Measurements from ENCODE around the gene EFR3B.
"Not testable (repeated sequence)": the region's sequence is repeated elsewhere in the genome, so short reads cannot be mapped to it uniquely, and the experiment has no call there.

Gene EFR3B

DNA sequence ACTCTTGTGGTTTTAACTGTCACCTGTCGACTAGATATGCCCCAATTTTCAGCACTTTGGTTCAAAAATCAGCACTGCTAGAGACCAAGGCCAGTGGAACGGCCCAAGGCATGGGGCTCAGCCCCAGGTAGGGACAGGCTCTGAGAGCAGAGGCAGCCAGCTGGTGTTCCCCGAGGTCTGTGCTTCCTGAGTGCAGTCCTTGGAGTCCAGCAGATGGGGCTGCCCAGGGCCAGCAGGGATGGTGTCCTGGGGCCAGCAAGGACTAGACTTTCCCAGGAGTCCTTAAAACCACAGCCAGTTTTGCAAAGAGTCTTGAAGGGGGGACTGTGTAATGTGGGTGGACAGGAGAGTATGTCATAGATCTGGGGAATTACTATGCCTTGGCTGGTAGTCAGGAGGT, 70.2 kb downstream of the EFR3B start:
- DNase-seq, result no peak

DNA sequence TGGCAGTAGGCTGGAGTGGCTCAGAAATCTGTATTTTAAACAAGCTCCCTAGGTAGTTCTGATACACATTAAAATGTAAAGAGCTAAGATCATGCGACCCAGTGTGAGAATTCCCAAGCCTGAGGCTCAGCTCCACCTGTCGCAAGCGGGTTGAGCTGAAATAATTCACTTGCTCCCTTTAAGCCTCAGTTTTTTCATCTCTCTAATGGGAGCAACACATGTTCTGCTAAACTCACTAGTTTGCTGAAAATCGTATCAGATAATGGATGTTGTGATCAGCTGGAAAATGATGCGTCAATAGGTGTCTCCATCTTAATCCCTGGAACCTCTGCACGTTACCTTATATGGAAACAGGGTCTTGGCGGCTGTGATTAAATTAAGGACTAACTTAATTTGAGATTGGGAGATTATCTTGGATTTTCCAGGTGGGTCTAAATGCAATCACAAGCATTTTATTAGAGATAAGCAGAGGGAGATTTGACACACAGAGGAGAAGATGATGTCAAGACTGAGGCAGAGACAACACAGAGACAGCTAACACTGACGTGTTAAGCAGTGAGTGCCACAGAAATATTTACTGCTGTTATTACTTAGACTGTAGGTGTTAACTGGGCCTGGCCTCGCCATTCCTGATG, 73.5 kb downstream of the EFR3B start:
- DNase-seq, result no peak

DNA sequence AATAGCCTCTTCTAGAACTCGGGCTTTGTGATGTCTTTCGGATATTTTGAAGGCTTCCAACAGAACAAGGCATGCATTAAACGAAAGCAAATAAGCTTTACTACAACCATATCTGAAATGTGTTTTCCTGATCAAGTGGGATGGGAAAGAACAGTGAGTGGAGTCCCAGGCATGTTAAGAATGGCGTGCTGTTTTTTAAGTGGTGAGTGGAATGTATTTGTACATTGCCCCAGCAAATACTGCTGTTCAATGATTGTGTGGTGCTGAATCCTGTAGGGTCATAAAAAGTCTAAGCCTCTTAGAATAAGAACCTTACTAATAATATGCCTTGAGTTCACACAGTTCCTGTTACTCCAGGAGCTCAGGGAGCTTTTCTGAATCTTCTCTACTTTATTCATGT, 74.0 kb downstream of the EFR3B start:
- no peak for DNase-seq

DNA sequence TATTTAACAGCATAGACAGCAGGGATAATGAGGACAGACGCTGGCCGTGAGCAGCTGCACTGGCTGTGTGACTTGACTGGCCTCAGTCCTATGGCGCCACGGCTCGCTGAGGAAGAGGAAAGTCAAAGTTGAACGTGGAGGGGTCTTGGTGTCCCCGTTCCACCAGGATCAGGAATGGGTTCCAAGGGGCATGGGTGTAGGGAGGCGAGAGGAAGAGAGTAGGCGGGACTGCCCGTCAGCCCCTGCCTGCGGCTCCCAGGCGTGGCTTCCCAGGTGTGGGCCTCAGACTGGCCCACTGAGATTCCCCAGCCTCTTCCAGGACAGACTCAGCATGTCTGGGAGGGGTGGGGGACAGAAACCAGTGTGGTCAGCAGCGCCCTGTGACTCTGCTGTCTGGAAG, 75.1 kb downstream of the EFR3B start:
- DNase-seq, result no peak

DNA sequence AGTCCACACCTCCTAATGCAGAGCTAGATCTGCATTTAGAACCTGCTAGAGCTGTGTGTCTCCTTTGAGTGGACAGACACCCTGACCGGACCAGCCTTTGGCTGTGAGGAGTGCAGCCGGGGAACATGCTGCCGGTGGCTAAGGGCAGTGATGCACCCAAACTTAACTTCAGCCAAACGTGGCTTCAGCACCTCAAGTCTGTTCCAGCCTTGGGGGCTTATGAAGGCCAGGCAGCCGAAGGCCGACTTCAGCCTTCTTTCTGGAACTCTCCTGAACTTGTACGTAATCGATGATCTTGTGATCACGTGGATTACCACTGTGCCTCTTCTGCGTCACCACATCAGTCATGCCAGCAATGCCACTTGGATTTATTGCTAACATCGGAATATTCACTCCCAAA, 77.4 kb downstream of the EFR3B start:
- no peak for DNase-seq

DNA sequence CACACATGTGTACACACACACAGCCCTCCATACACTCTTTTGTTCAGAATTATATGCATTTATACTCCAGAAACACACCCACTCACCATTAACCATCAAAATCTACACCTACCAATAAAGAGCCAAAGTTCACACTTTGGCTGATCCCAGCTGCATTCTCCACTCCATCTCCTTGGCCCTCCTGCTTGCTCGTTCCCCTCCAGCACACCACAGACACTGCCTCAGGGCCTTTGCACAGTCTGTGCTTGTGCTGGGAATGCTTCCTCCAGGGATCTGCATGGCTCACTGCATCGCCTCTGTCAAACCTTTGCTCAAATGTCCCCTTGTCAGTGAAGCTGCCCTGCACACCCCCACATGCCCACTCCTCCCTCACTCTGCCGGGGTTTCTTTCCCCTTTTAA, 80.5 kb downstream of the EFR3B start:
- DNase-seq, result no peak

DNA sequence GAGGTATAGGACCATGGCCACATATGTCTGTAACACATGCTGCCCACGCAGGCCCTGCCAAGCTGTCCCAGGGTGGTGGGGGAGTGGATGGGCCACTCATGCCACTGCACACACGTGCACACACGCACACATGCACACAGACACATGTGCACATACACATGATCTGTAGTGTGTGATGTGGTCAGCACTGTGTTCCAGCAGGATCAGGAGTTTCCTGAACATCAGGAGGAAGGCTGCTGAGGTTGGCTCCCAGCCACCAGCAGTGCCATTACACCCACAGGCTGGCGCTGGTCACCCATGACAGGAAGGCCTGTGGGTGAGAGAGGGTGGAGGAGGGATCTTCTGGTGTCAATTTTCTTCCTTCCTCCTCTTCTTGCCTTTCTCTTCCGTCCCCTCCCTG, 81.8 kb downstream of the EFR3B start:
- DNase-seq, result no peak

DNA sequence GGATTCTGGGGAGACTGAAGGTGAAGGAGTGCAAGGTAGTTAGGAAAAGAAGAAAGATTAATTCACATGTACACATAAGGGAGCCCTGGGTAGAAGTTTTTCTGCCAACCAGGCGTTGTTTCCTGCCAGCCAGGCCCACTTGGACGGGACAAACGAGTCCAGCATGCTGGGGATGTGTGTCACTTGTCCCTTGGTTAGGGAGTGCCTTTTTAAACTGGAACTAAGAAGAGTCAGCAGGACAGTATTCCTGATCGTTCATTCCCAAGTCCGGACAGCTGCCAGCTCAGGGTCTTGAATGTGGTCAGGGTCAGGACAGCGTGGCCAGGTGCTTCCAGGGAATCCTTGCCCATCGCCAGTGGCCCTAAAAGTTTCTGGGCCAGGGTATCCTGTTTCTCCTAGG, 83.3 kb downstream of the EFR3B start:
- DNase-seq, result no peak

DNA sequence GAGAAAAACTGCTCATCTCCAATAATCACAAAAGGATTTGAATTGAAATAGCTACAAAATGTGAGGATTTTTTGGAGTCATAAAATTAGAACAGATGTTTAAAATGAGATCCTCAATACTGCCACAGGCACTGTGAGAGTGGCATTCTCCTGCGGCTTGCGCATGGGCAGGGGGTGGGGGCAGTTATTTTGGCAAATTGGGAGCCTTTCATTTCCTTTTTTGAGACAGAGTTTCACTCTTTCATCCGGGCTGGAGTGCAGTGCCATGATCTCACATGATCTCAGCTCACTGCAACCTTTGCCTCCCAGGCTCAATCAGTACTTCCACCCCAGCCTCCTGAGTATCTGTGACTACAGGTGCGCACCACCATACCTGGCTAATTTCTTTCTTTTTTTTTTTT, 84.1 kb downstream of the EFR3B start:
- DNase-seq, result no peak

DNA sequence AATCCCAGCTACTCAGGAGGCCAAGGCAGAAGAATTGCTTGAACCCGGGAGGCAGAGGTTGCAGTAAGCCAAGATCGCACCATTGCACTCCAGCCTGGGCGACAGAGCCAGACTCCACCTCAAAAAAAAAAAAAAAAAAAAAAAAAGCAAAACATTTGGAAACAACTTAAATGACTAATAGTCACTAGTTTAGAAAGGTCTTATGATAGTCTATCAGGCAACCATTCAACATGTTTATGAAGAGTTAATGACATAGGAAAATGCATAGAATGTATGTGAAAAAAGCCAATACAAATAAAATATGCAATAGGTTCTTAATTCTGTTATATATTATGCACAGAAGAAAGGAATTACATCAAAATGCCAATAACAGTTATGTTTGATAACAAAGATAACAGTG, 85.2 kb downstream of the EFR3B start:
- not testable (repeated sequence) for DNase-seq

DNA sequence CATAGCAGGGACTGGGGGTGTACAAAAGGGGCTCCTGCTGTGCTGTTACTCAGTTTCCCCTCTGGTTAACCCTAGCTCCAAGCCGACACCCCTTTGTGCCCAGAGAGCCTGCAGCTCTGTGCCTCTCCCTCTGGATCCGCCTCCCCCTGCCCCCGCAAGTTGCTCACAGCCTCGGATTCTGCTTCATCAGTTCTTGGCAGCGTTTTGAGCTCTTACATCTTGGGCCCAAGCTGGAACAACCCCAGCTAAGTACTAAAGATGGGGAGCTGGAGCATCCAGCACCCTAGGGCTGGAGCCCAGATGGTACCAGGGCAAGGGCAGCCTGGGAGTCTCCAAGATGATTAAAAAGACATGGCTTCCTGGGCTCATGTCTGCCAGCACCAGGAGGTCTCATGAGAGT, 85.8 kb downstream of the EFR3B start:
- DNase-seq, result no peak

DNA sequence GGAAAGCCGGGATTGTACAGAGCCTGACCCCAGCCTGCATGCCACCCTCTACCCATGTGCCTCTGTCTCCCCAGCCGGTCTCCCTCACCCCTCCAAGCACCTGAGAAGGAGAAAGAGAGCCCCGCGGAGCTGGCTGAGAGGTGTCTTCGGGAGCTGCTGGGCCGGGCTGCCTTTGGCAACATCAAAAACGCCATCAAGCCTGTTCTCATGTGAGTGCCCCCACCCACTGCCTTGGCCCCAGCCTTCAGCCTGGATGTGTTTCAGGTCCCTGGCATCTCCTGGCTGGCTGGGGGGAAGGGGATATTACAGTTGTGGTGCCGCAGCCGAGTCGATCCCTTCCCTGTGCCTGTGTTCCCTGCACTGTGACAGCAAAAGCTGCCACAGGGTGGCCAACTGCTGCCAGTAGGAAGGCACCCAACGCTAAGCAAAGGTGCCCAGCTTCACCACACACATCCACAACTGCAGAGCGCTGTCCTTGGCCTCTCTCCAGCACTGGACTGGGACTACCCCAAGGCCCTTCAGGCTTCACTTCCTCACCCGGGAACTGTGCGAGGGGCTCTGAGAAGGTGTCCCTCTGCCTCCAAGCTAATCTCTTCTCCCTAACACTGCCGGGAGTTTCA, 88.1 kb downstream of the EFR3B start:
- DNase-seq, result no peak

DNA sequence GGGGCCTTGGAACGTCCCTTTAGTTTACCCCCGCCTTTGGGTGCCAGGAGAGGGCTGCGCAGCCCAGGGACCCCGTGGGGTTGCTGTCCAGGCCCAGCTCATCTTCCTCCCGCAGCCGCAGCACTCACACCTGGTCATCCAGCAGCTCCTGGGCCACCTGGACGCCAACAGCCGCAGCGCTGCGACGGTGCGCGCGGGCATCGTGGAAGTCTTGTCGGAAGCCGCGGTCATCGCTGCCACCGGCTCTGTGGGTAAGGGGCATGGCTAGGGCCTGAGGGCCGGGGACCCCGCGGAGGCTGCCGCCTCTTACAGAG, 89.3 kb downstream of the EFR3B start:
- no peak for DNase-seq

DNA sequence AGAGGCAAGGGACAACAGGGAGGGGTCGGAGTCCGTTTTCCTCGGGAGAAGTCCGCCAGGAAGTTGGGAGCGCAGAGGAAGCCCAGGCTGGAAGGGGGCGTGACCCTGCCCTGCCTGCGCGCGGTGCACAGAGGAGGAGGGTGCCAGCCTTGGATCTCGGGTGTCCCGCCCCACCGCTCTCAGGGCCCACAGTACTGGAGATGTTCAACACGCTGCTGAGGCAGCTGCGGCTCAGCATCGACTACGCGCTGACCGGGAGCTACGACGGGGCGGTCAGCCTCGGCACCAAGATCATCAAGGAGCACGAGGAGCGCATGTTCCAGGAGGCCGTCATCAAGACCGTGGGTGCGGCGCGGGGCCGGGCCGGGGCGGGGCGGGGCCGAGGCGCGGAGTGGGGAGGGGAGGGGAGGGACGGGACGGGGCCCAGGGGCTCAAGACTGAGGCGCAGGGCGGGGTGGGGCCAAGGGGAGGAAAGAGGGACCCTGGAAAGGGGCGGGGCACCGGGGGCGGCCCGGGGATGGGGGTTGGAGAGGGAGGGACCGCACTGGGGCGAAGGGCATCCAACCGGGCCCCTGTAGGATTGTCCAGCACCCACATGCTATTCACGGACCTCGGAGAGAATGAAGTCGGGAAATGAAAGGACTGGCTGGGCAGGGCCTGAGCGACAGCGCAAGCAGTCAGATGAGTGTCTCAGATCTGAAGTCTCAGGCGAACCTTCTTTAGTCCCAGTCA, 89.9 kb downstream of the EFR3B start:
- DNase-seq, result no peak

DNA sequence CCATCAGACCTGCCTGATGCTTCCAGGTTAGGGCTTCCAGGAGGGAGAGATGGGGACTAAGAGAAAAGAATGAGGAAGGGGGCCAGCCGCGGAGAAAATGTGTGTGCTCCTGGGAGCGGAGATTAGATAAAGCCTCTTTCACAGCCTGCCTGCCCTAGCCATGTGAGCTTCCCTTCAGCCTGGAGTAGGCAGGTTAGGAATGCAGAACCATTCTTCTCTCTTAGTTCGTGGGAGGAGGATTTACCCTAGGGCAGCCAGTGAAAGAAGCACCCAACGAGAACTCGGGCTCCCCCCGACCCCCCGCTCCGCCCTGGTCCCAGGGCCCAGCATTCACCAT, 90.4 kb downstream of the EFR3B start:
- no peak for DNase-seq

DNA sequence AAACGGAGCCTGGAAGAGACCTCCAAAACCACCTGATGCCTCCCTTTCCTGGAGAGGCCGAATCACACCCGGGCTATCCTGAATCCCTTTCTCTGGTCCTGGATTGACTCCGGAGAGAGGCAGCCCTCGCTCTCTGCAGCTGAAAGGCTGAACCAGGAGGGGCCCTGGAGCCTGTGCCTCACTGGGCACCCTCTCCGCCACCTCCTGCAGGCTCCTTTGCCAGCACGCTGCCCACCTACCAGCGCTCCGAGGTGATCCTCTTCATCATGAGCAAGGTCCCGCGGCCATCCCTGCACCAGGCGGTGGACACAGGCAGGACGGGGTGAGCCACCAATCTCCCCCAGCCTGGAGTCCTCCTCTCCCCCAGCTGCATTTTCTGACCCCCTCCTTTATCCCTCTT, 90.8 kb downstream of the EFR3B start:
- DNase-seq, result no peak

DNA sequence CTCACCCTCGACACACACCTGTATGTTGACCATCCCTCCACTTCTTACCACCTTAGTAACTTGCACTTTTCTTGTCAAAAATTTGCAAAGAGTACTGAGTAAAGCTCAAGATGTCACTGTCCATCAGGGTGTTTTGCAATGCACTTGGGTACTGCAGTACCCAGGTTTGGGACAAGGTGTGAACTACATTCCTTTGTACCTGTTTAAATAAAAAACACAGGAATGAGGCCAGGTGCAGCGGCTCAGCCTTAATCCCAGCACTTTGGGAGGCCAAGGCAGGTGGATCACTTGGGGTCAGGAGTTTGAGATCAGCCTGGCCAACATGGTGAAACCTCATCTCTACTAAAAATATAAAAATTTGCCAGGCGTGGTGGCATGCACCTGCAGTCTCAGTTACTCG, 98.7 kb downstream of the EFR3B start:
- not testable (repeated sequence) for DNase-seq

DNA sequence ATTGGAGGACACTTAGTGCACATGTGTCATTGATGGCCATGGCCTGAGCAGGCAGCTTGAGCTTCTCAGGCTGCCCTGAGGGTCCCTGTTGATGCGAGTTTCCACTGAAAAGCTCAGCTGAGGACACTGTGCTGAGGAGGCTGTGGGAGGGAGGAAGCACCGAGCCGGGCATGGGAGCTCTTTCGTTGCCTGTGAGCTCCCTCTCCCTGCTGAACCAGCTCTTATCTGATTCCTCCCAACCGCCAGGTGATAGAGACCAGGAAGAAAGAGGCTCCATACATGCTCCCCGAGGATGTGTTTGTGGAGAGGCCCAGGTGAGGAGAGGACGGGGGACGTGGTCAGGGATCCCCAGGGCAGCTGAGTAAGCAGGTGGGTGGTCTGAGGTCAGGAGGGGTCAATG, 99.2 kb downstream of the EFR3B start:
- no peak for DNase-seq

DNA sequence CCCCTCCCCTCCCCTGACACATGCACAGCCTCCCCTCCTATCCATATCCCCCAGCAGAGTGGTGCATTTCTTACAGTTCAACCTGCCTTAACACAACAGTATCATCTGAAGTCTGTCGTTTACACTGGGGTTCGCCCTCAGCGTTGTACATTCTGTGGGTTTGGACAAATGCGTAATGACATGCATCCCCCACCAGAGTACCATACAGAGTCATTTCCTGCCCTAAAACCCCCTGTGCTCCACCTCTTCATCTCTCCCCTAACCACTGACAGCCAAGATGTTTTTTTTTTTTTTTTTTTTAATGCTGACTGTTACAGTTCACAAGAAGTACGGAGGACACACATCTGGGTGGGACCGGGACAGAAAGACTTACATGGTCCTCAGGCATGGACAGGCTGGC, 103.9 kb downstream of the EFR3B start:
- no peak for DNase-seq

DNA sequence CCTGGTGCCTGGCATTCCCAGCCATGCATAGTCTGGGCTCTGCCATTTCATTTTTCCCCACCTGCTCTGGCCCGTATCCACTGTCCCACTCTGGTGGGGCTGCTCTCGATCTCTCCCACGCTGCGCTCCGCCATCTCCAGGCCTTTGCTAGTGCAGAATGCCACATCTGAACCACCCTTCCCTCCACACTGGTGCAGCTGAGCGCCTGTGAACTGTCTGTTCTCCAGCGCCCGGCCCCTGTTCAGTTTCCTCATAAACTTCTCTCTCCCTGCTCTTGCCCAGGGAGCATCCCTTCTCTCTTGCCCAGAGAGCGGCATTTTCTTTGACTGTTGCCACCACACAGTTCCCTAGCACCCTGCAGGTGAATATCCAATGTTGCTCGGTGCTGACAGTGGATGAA, 105.0 kb downstream of the EFR3B start:
- DNase-seq, result no peak

DNA sequence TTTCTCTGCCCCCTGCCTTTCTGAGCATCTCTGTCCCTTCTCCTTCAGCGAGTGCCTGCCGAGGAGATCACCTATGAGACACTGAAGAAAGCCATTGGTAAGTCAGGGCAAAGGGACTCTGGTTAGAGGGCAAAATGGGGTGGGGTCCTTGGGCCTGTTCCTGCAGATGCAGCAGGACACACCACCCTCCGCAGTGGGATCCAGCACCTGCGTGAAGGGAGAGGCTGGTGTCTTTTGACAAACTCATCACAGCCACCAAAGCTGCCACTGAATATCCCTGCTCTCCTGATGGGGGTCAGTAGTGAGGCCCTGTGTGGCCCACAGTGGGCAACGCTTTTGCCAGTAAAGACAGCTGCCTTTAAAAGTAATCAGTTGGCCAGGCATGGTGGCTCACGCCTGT, 107.8 kb downstream of the EFR3B start:
- DNase-seq, result no peak

DNA sequence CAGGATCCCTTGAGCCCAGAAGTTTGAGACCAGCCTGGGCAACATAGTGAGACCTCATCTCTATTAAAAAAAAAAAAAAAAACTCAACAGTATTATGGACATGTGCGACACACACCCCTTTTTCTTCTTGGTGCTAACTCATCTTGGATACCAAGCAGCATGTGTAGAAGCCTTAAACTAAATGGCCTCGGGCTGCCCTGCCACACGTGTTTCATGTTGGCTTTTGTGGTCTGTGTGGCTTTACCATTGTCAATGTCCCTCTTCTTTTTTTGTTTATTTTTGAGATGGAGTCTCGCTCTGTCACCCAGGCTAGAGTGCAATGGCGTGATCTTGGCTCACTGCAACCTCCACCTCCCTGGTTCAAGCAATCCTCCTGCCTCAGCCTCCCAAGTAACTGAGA, 109.1 kb downstream of the EFR3B start:
- not testable (repeated sequence) for DNase-seq

DNA sequence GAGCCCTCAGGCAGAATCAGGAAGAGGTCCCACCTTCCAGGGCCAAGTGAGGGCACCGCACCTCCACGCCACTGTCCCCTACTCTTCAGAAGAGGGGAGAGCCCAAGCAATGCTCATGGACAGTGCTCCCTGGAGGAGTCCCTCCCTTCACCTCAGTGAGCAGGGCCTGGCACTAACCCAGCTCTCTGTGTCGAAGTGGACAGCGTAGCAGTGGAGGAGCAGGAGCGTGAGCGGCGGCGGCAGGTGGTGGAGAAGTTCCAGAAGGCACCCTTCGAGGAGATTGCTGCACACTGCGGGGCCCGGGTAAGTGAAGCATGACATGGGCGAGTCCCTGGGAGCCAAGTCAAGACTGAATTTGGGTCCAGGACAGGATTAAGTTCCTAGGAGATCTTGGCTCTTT, 109.8 kb downstream of the EFR3B start:
- DNase-seq, result no peak

DNA sequence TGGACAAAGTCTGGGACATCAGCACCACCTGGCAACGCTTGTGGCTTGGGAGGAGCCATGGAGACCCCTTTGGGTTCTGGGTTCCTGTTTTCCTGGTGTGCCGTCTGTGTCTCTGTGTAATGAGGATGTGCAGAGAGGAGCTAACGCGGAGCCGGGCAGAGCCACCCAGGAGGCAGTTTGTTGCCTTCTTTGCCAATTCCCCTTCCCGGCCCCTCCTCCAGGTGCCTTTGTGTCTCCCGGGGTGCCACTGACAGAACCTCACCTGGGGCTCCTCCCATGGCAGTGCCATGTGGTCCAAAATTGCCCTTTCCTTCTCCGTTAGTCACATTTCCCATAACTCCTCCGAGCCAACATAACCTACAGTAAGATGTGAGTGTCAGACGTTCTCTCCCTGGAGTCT, 113.5 kb downstream of the EFR3B start:
- no peak for DNase-seq

Measured in NCI-H526 treated with DMSO at 0.1 percent for 48 hours (cell line).